Lower leg skin (tissue), 4 donors: ENCODE results near the gene KCNJ14. TPM values are rescaled to one million over a fixed set of nuclear protein-coding genes. Genes with fewer than 3 reads are reported as not detected.
A peak's percentile ranks its signal among the peaks of the same experiment; 100 is the strongest.

Experiments
- DNase-seq, 2 donors: peaks; one replicate each; pipeline ENCODE4 v3.0.0-alpha.2; 2019; ENCODE audit warnings: low spot score in 2 of 2
- H3K4me3 ChIP-seq: fragments of 200-600 bp; sonication (generic); 2 replicates; pipeline ENCODE4 v1.5.1; 2017; ENCODE audit warnings: mild to moderate bottlenecking, low read depth; ENCODE audit not compliant: poor library complexity, severe bottlenecking
- POLR2A ChIP-seq, 2 donors: fragments of 450-650 bp; IDR thresholded peaks; one replicate each; pipeline ENCODE4 v1.6.1; 2016 to 2017; ENCODE audit warnings: antibody characterized with exemption in 2 of 2, mild to moderate bottlenecking in 1 of 2, moderate library complexity in 1 of 2
- WGBS, 2 donors: methylation state at CpG; one replicate each; pipeline ENCODE4 v1.1.5; 2018; 5-methylcytosine and 5-hydroxymethylcytosine counted together
- intact Hi-C: fragments of 100-400 bp; cut with DNase I; formaldehyde crosslinking; loops from one replicate; pipeline ENCODE4 v1.15.0; 2023; ENCODE audit warnings: low total_unique reads
- total RNA-seq, 4 donors: library from RNA; depleted of rRNA; stranded (reverse); fragments of >200 nt; gene quantifications; one replicate each; pipeline ENCODE4 v1.1.0, GENCODE V29; 2016
- TF ChIP-seq, protein P1 (sequence below), 3 donors: fragments of 450-650 bp; IDR thresholded peaks; one replicate each; pipeline ENCODE4 v1.5.1; 2016; ENCODE audit warnings: antibody characterized with exemption in 3 of 3, mild to moderate bottlenecking in 3 of 3, moderate library complexity in 2 of 3

KCNJ14 gene
- total RNA-seq, 4 donors from 2014 or later: 0.86 to 4.7 (median 1.4) TPM

- TF ChIP-seq, protein P1, sequence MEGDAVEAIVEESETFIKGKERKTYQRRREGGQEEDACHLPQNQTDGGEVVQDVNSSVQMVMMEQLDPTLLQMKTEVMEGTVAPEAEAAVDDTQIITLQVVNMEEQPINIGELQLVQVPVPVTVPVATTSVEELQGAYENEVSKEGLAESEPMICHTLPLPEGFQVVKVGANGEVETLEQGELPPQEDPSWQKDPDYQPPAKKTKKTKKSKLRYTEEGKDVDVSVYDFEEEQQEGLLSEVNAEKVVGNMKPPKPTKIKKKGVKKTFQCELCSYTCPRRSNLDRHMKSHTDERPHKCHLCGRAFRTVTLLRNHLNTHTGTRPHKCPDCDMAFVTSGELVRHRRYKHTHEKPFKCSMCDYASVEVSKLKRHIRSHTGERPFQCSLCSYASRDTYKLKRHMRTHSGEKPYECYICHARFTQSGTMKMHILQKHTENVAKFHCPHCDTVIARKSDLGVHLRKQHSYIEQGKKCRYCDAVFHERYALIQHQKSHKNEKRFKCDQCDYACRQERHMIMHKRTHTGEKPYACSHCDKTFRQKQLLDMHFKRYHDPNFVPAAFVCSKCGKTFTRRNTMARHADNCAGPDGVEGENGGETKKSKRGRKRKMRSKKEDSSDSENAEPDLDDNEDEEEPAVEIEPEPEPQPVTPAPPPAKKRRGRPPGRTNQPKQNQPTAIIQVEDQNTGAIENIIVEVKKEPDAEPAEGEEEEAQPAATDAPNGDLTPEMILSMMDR (IDR thresholded peaks at IDR 0.05): no peak
- TF ChIP-seq POLR2A (IDR thresholded peaks at IDR 0.05): no peak
- DNase-seq: peak; percentile 92 to 98
- WGBS, 2 donors: 1% methylated on average over 61 of the region's 61 CpGs
- H3K4me3 ChIP-seq: peak within 1 kb of the TSS; percentile 68
- intact Hi-C loops: no loop called here
These were observed 9.5 kb upstream of the KCNJ14 start, which contains the start of gene GRWD1 for GRCh38 chr19:48445606-48446481. Gene GRWD1 (plus strand): TSS chr19:48445983. CDS start chr19:48446006, 23 bp downstream.

DNA sequence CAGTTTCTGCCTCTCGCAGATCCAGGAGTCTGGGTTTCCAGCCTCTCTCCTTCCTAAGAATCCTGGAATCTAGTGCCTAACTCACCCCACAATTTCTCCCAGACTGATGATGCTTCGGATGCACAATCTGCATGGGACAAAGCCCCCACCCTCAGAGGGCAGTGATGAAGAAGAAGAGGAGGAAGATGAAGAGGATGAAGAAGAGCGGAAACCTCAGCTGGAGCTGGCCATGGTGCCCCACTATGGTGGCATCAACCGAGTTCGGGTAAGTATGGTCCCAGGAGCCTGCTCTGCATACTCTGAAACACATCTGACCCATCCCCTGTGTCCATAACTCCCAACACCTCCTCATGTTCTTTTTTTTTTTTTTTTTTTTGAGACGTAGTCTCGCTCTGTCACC is 8.8 kb upstream of the KCNJ14 start:
- 79 to 80% methylated on average over 7 of the region's 7 CpGs for WGBS, 2 donors
- no peak overlapping the region for H3K4me3 ChIP-seq
- TF ChIP-seq, protein P1 (IDR thresholded peaks at IDR 0.05): no peak
- no peak for TF ChIP-seq POLR2A (IDR thresholded peaks at IDR 0.05)
- no peak for DNase-seq
- intact Hi-C loops: no loop called here

DNA sequence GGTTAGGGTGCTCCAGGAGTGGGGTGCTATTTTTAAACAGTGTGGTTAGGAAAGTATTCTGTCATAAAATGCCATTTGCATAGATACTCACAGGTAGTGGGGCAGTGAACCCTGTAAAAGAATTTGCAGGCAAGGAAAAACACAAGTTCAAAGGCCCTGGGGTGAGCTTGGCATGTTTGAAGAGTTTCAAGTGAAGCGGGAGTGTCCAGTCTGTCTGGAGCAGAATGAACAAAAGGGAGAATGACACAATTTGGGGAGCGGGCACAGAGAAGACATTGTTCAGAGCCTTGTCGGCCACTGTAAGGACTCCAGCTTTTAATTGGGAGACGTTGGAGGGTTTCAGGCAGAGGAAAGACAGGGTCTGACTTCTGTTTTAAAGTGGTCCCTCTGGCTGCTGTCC is 6.8 kb upstream of the KCNJ14 start:
- TF ChIP-seq, protein P1 (IDR thresholded peaks at IDR 0.05): no peak
- TF ChIP-seq POLR2A (IDR thresholded peaks at IDR 0.05): no peak
- no peak overlapping the region for H3K4me3 ChIP-seq
- WGBS, 2 donors: 92 to 95% methylated on average over 4 of the region's 4 CpGs
- intact Hi-C loops: no loop called here
- no peak for DNase-seq

DNA sequence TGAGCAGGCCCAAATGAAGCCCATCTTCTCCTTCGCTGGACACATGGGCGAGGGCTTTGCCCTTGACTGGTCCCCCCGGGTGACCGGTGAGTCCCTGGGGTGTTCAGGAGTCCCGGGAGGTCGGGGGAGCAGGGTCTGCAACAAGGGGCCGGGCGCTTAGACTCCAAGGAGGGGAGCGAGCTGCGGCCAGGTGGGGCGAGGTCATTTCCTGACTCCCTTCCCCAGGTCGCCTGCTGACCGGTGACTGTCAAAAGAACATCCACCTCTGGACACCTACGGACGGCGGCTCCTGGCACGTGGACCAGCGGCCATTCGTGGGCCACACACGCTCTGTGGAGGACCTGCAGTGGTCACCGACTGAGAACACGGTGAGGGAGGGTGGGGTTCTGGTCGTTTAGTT is 4.9 kb upstream of the KCNJ14 start:
- 92 to 93% methylated on average over 23 of the region's 23 CpGs for WGBS, 2 donors
- TF ChIP-seq, protein P1 (IDR thresholded peaks at IDR 0.05): no peak
- TF ChIP-seq POLR2A (IDR thresholded peaks at IDR 0.05): no peak
- no peak overlapping the region for H3K4me3 ChIP-seq
- intact Hi-C loops: no loop called here
- DNase-seq: no peak

GRCh38 chr19:48450863-48451262 is 4.5 kb upstream of the KCNJ14 start:
- no peak for DNase-seq
- no peak for TF ChIP-seq POLR2A (IDR thresholded peaks at IDR 0.05)
- TF ChIP-seq, protein P1 (IDR thresholded peaks at IDR 0.05): no peak
- no peak overlapping the region for H3K4me3 ChIP-seq
- intact Hi-C loops: no loop called here
- WGBS, 2 donors: 93 to 95% methylated on average over 13 to 15 of the region's 15 CpGs
